Activated CD4-positive, alpha-beta T cell treated with anti-CD3 and anti-CD28 coated beads, Interleukin-2, Interleukin-4, amounts not matched to agents 100 ng/mL and 50 ng/mL, durations not matched to agents 16 hours and 8 hours (primary cell): Measurements from ENCODE around the gene KAZALD1.
"Not testable (repeated sequence)": the region's sequence is repeated elsewhere in the genome, so short reads cannot be mapped to it uniquely, and the experiment has no call there.

Experiments
- DNase-seq: peaks from one replicate; pipeline ENCODE4 v3.0.0-alpha.2; 2020; ENCODE audit warnings: low spot score

KAZALD1 gene

GRCh38 chr10:101030496-101031127 is 31.2 kb upstream of the KAZALD1 start:
- DNase-seq = no peak

GRCh38 chr10:101031128-101031795 is 30.5 kb upstream of the KAZALD1 start, which contains the start of the genes PDZD7 and SFXN3:
TSS of gene PDZD7 (minus strand) at chr10:101031129. CDS start at chr10:101030219, 910 bp downstream.
TSS of gene SFXN3 (plus strand) at chr10:101031234. CDS start at chr10:101034695, 3,461 bp downstream.
- DNase-seq = peak; percentile 97

- peak; percentile 67 for DNase-seq
Observed at GRCh38 chr10:101031796-101032636, 29.8 kb upstream of the KAZALD1 start.

GRCh38 chr10:101032637-101033224 is 29.1 kb upstream of the KAZALD1 start:
- DNase-seq = peak; percentile 73

GRCh38 chr10:101033276-101033675 is 28.5 kb upstream of the KAZALD1 start:
- no peak for DNase-seq

- DNase-seq = not testable (repeated sequence)
Observed at GRCh38 chr10:101034404-101034803, 27.4 kb upstream of the KAZALD1 start.

GRCh38 chr10:101035314-101035713 is 26.5 kb upstream of the KAZALD1 start:
- no peak for DNase-seq

- no peak for DNase-seq
Observed at GRCh38 chr10:101035916-101036702, 25.7 kb upstream of the KAZALD1 start.

GRCh38 chr10:101036726-101037125 is 25.1 kb upstream of the KAZALD1 start:
- DNase-seq = no peak

GRCh38 chr10:101038484-101038883 is 23.3 kb upstream of the KAZALD1 start:
- DNase-seq = no peak

GRCh38 chr10:101040061-101040460 is 21.7 kb upstream of the KAZALD1 start:
- no peak for DNase-seq

- DNase-seq = no peak
Observed at GRCh38 chr10:101040851-101041250, 20.9 kb upstream of the KAZALD1 start.

- peak; percentile 75 for DNase-seq
Observed at GRCh38 chr10:101041252-101041761, 20.5 kb upstream of the KAZALD1 start.

GRCh38 chr10:101042118-101042517 is 19.7 kb upstream of the KAZALD1 start:
- DNase-seq = no peak

GRCh38 chr10:101042667-101043362 is 19.0 kb upstream of the KAZALD1 start:
- DNase-seq = peak; percentile 94

GRCh38 chr10:101043363-101043707 is 18.5 kb upstream of the KAZALD1 start:
- no peak for DNase-seq

GRCh38 chr10:101044117-101044516 is 17.7 kb upstream of the KAZALD1 start:
- DNase-seq = no peak

GRCh38 chr10:101046332-101047238 is 15.2 kb upstream of the KAZALD1 start:
- DNase-seq = no peak

GRCh38 chr10:101047268-101047667 is 14.5 kb upstream of the KAZALD1 start:
- DNase-seq = no peak
